ENCODE data around the gene EXOC4. TPM values are rescaled to one million over a fixed set of nuclear protein-coding genes. Genes with fewer than 3 reads are reported as not detected.

EXOC4 gene
- total and polyA plus RNA-seq, 2 of the 13 experiments (the other 11 are each of a cell fraction or from before 2014, with no cell fraction given), result 22.5 to 39.0 TPM

DNA sequence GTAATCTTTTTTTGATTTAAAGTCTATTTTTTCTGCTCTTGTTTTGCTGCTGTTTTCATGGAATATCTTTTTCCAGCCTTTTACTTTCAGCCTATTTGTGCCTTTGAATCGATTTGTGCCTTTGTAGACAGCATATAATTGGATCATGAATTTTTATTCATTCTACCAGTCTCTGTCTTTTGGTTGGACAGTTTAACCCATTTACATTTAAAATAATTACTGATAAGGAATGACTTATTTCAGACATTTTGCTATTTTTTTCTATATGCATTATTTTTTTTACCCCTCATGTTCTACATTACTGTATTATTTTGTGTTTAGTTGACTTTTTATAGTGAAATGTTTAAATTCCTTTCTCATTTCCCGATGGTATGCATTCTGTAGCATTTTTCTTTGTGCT, 99.6 kb downstream of the EXOC4 start (continued):
- no peak for TF ChIP-seq ZNF17 (CRISPR knock-in tag; IDR thresholded peaks at IDR 0.05)
- TF ChIP-seq GABPB1 (CRISPR knock-in tag; IDR thresholded peaks at IDR 0.05), result no peak

DNA sequence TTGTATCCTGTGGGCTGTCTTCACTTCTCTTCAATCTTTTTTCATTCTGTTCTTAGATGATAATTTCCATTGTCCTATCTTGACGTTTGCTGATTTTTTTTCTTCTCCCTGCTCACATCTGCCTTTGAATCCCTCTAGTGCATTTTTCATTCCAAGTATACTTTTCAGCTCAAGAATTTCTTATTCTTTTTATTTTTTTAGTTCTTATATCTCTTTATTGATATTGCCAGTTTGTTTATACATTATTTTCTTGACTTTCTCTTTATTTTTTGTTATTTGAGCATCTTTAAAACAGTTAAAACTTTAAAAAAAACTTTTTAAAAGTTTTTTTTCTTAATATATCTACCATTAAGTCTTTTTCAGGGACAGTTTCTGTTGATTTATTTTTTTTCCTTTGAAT, 100.9 kb downstream of the EXOC4 start:
- in situ Hi-C loops (cut with HindIII; ENCODE audit: extremely low pct_ligation_motif_present, low pct_unique_long_range_greater_than_20kb), result no loop called here
- Histone ChIP-seq H3K9me3 (ENCODE audit: low read length) (peaks cover 3% of the 10 kb centered on the region; the same call in 1 of the 2 replicates), H3K36me3 (replicated peaks in 1 of 2; ENCODE audit: control insufficient read depth in 1 of 2, insufficient read depth in 2 of 2, low read length in 2 of 2) (no peaks in the 10 kb centered on the region; a peak in 1 of 5 replicates), H3K4me2 (ENCODE audit: low read depth, low read length) (no peak overlapping the region), H2AFZ (ENCODE audit: low read length) (no peak overlapping the region), H3K27ac (ENCODE audit: extremely low read length, insufficient read depth, low read length) (no peak overlapping the region), H4K20me1 (ENCODE audit: insufficient read depth, low read length) (no peaks in the 10 kb centered on the region), H3K9ac (ENCODE audit: insufficient read depth, low read depth, low read length) (no peak overlapping the region), H3K4me1 (ENCODE audit: insufficient read depth, low read length) (no peaks in the 10 kb centered on the region), H3K79me2 (ENCODE audit: insufficient read depth, low read length) (no peaks in the 10 kb centered on the region), H3K4me3 (replicated peaks in 1 of 3; ENCODE audit: insufficient read depth in 1 of 3, low read depth in 2 of 3, low read length in 3 of 3) (no peak overlapping the region), H3K27me3 (ENCODE audit: control insufficient read depth in 1 of 2, insufficient read depth in 2 of 2, low read length in 2 of 2) (no peaks in the 10 kb centered on the region)
- no TSS peak for BruUV-seq (replicated peaks)
- ATAC-seq, result no peak
- POLR2A ChIA-PET, result no interaction called here
- FAIRE-seq, result no peak
- WGBS (ENCODE audit: low lambda C conversion rate), result 98% methylated on average over 1 of the region's 1 CpG
- CTCF ChIA-PET (ENCODE audit: low intra/inter-chr PET ratio, low total read pairs), result no interaction called here
- intact Hi-C loops (cut with micrococcal nuclease; ENCODE audit: unreplicated experiment), result no loop called here
- no peak for DNase-seq (ENCODE audit: low spot score)
- TF ChIP-seq ZNF296 (CRISPR knock-in tag; conservative IDR thresholded peaks at IDR 0.05) (no peak), MXD4 (CRISPR knock-in tag; IDR thresholded peaks at IDR 0.05) (no peak), MIXL1 (CRISPR knock-in tag; IDR thresholded peaks at IDR 0.05) (no peak), TCF12 (IDR thresholded peaks at IDR 0.05) (no peak), TCF12 (CRISPR knock-in tag; IDR thresholded peaks at IDR 0.05) (no peak), NFYC (CRISPR knock-in tag; IDR thresholded peaks at IDR 0.05) (no peak), ATAD3A (CRISPR knock-in tag; IDR thresholded peaks at IDR 0.05) (no peak), PHF5A (CRISPR knock-in tag; IDR thresholded peaks at IDR 0.05; ENCODE audit: low read depth, unreplicated experiment) (no peak), ZNF879 (CRISPR knock-in tag; IDR thresholded peaks at IDR 0.05) (no peak), CHD4 (IDR thresholded peaks at IDR 0.05; ENCODE audit: borderline replicate concordance, low read length) (no peak), ATM (IDR thresholded peaks at IDR 0.05; ENCODE audit: borderline replicate concordance) (no peak)
- TF ChIP-seq, protein P1, sequence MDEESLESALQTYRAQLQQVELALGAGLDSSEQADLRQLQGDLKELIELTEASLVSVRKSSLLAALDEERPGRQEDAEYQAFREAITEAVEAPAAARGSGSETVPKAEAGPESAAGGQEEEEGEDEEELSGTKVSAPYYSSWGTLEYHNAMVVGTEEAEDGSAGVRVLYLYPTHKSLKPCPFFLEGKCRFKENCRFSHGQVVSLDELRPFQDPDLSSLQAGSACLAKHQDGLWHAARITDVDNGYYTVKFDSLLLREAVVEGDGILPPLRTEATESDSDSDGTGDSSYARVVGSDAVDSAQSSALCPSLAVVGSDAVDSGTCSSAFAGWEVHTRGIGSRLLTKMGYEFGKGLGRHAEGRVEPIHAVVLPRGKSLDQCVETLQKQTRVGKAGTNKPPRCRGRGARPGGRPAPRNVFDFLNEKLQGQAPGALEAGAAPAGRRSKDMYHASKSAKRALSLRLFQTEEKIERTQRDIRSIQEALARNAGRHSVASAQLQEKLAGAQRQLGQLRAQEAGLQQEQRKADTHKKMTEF (CRISPR knock-in tag; IDR thresholded peaks at IDR 0.05), result no peak
- TF ChIP-seq, protein P2, sequence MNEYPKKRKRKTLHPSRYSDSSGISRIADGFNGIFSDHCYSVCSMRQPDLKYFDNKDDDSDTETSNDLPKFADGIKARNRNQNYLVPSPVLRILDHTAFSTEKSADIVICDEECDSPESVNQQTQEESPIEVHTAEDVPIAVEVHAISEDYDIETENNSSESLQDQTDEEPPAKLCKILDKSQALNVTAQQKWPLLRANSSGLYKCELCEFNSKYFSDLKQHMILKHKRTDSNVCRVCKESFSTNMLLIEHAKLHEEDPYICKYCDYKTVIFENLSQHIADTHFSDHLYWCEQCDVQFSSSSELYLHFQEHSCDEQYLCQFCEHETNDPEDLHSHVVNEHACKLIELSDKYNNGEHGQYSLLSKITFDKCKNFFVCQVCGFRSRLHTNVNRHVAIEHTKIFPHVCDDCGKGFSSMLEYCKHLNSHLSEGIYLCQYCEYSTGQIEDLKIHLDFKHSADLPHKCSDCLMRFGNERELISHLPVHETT (CRISPR knock-in tag; conservative IDR thresholded peaks at IDR 0.05), result no peak
- TF ChIP-seq, protein P3, sequence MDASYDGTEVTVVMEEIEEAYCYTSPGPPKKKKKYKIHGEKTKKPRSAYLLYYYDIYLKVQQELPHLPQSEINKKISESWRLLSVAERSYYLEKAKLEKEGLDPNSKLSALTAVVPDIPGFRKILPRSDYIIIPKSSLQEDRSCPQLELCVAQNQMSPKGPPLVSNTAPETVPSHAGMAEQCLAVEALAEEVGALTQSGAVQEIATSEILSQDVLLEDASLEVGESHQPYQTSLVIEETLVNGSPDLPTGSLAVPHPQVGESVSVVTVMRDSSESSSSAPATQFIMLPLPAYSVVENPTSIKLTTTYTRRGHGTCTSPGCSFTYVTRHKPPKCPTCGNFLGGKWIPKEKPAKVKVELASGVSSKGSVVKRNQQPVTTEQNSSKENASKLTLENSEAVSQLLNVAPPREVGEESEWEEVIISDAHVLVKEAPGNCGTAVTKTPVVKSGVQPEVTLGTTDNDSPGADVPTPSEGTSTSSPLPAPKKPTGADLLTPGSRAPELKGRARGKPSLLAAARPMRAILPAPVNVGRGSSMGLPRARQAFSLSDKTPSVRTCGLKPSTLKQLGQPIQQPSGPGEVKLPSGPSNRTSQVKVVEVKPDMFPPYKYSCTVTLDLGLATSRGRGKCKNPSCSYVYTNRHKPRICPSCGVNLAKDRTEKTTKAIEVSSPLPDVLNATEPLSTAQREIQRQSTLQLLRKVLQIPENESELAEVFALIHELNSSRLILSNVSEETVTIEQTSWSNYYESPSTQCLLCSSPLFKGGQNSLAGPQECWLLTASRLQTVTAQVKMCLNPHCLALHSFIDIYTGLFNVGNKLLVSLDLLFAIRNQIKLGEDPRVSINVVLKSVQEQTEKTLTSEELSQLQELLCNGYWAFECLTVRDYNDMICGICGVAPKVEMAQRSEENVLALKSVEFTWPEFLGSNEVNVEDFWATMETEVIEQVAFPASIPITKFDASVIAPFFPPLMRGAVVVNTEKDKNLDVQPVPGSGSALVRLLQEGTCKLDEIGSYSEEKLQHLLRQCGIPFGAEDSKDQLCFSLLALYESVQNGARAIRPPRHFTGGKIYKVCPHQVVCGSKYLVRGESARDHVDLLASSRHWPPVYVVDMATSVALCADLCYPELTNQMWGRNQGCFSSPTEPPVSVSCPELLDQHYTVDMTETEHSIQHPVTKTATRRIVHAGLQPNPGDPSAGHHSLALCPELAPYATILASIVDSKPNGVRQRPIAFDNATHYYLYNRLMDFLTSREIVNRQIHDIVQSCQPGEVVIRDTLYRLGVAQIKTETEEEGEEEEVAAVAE (CRISPR knock-in tag; IDR thresholded peaks at IDR 0.05; ENCODE audit: borderline replicate concordance), result no peak
- TF ChIP-seq, protein P4, sequence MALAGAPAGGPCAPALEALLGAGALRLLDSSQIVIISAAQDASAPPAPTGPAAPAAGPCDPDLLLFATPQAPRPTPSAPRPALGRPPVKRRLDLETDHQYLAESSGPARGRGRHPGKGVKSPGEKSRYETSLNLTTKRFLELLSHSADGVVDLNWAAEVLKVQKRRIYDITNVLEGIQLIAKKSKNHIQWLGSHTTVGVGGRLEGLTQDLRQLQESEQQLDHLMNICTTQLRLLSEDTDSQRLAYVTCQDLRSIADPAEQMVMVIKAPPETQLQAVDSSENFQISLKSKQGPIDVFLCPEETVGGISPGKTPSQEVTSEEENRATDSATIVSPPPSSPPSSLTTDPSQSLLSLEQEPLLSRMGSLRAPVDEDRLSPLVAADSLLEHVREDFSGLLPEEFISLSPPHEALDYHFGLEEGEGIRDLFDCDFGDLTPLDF (CRISPR knock-in tag; IDR thresholded peaks at IDR 0.05), result no peak

Data from HepG2 (cell line).